WTC11 (cell line): Measurements from ENCODE around the gene IKBKE.

Source experiments
- FOXK1 ChIP-seq: sonication (generic); formaldehyde crosslinking; IDR thresholded peaks from 2 replicates; pipeline ENCODE4 v1.8.0; 2022; ENCODE audit warnings: mild to moderate bottlenecking, moderate library complexity, missing genetic modification reagents
- MYBL2 ChIP-seq: sonication (generic); formaldehyde crosslinking; IDR thresholded peaks from 2 replicates; pipeline ENCODE4 v1.8.1; 2023; ENCODE audit warnings: mild to moderate bottlenecking, moderate library complexity, missing genetic modification reagents
- NR1H2 ChIP-seq: sonication (generic); formaldehyde crosslinking; IDR thresholded peaks from 2 replicates; pipeline ENCODE4 v1.9.0; 2021; ENCODE audit warnings: mild to moderate bottlenecking, moderate library complexity, missing genetic modification reagents
- NR3C1 ChIP-seq: sonication (generic); formaldehyde crosslinking; conservative IDR thresholded peaks from 2 replicates; pipeline ENCODE4 v1.8.1; 2023; ENCODE audit warnings: low read depth, mild to moderate bottlenecking, missing genetic modification reagents
- SP1 ChIP-seq: sonication (generic); formaldehyde crosslinking; conservative IDR thresholded peaks from 2 replicates; pipeline ENCODE4 v1.8.1; 2022; ENCODE audit warnings: missing genetic modification reagents
- TCF7 ChIP-seq: sonication (generic); formaldehyde crosslinking; IDR thresholded peaks from 2 replicates; pipeline ENCODE4 v1.8.0; 2022; ENCODE audit warnings: mild to moderate bottlenecking, low read depth, missing genetic modification reagents, moderate library complexity
- TEAD4 ChIP-seq: sonication (generic); formaldehyde crosslinking; IDR thresholded peaks from 2 replicates; pipeline ENCODE4 v1.8.0; 2022; ENCODE audit warnings: mild to moderate bottlenecking, missing genetic modification reagents
- TF ChIP-seq, protein P1 (sequence below): fragments of 200-600 bp; IDR thresholded peaks from 2 replicates; pipeline ENCODE4 v1.8.0; 2022; ENCODE audit warnings: antibody characterized with exemption
- TF ChIP-seq, protein P2 (sequence below): sonication (generic); formaldehyde crosslinking; IDR thresholded peaks from 2 replicates; pipeline ENCODE4 v1.8.1; 2022; ENCODE audit warnings: low read depth, missing genetic modification reagents, borderline replicate concordance
- TF ChIP-seq, protein P3 (sequence below): sonication (generic); formaldehyde crosslinking; IDR thresholded peaks from 2 replicates; pipeline ENCODE4 v1.8.1; 2022; ENCODE audit warnings: mild to moderate bottlenecking, missing genetic modification reagents, moderate library complexity, borderline replicate concordance
- TF ChIP-seq, protein P4 (sequence below): sonication (generic); formaldehyde crosslinking; IDR thresholded peaks from 2 replicates; pipeline ENCODE4 v1.8.1; 2023; ENCODE audit warnings: mild to moderate bottlenecking, missing genetic modification reagents, borderline replicate concordance
- TF ChIP-seq, protein P5 (sequence below): sonication (generic); formaldehyde crosslinking; conservative IDR thresholded peaks from 2 replicates; pipeline ENCODE4 v1.8.1; 2023; ENCODE audit warnings: mild to moderate bottlenecking, low read depth, missing genetic modification reagents, moderate library complexity
- TF ChIP-seq, protein P6 (sequence below): fragments of 250-450 bp; sonication (Bioruptor Pico); IDR thresholded peaks from 2 replicates; pipeline ENCODE4 v1.9.0; 2021; ENCODE audit warnings: moderate library complexity, mild to moderate bottlenecking, inconsistent platforms, borderline replicate concordance

DNA sequence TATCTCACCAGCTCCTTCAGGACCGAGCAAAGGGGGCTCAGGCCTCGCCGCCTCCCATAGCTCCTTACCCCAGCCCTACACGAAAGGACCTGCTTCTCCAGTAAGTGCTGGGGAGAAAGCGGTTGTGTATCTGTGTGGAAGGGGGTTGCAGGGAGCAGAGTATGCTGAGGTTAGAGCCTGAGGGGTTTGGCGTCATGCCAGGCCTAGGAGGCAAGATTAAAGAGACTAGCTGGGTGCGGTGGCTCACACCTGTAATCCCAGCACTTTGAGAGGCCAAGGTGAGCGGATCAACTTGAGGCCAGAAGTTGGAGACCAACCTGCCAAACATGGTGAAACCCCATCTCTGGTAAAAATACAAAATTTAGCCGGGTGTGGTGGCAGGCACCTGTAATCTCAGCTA lies 23.0 kb downstream of the IKBKE start:
- TF ChIP-seq SP1 (CRISPR knock-in tag) (no peak), TCF7 (CRISPR knock-in tag) (no peak), MYBL2 (no peak), FOXK1 (CRISPR knock-in tag) (no peak), NR3C1 (CRISPR knock-in tag) (no peak), TEAD4 (CRISPR knock-in tag) (no peak), NR1H2 (no peak)
- TF ChIP-seq, protein P1, sequence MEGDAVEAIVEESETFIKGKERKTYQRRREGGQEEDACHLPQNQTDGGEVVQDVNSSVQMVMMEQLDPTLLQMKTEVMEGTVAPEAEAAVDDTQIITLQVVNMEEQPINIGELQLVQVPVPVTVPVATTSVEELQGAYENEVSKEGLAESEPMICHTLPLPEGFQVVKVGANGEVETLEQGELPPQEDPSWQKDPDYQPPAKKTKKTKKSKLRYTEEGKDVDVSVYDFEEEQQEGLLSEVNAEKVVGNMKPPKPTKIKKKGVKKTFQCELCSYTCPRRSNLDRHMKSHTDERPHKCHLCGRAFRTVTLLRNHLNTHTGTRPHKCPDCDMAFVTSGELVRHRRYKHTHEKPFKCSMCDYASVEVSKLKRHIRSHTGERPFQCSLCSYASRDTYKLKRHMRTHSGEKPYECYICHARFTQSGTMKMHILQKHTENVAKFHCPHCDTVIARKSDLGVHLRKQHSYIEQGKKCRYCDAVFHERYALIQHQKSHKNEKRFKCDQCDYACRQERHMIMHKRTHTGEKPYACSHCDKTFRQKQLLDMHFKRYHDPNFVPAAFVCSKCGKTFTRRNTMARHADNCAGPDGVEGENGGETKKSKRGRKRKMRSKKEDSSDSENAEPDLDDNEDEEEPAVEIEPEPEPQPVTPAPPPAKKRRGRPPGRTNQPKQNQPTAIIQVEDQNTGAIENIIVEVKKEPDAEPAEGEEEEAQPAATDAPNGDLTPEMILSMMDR, result no peak
- TF ChIP-seq, protein P2, sequence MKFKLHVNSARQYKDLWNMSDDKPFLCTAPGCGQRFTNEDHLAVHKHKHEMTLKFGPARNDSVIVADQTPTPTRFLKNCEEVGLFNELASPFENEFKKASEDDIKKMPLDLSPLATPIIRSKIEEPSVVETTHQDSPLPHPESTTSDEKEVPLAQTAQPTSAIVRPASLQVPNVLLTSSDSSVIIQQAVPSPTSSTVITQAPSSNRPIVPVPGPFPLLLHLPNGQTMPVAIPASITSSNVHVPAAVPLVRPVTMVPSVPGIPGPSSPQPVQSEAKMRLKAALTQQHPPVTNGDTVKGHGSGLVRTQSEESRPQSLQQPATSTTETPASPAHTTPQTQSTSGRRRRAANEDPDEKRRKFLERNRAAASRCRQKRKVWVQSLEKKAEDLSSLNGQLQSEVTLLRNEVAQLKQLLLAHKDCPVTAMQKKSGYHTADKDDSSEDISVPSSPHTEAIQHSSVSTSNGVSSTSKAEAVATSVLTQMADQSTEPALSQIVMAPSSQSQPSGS (CRISPR knock-in tag), result no peak
- TF ChIP-seq, protein P3, sequence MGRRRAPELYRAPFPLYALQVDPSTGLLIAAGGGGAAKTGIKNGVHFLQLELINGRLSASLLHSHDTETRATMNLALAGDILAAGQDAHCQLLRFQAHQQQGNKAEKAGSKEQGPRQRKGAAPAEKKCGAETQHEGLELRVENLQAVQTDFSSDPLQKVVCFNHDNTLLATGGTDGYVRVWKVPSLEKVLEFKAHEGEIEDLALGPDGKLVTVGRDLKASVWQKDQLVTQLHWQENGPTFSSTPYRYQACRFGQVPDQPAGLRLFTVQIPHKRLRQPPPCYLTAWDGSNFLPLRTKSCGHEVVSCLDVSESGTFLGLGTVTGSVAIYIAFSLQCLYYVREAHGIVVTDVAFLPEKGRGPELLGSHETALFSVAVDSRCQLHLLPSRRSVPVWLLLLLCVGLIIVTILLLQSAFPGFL, result no peak
- TF ChIP-seq, protein P4, sequence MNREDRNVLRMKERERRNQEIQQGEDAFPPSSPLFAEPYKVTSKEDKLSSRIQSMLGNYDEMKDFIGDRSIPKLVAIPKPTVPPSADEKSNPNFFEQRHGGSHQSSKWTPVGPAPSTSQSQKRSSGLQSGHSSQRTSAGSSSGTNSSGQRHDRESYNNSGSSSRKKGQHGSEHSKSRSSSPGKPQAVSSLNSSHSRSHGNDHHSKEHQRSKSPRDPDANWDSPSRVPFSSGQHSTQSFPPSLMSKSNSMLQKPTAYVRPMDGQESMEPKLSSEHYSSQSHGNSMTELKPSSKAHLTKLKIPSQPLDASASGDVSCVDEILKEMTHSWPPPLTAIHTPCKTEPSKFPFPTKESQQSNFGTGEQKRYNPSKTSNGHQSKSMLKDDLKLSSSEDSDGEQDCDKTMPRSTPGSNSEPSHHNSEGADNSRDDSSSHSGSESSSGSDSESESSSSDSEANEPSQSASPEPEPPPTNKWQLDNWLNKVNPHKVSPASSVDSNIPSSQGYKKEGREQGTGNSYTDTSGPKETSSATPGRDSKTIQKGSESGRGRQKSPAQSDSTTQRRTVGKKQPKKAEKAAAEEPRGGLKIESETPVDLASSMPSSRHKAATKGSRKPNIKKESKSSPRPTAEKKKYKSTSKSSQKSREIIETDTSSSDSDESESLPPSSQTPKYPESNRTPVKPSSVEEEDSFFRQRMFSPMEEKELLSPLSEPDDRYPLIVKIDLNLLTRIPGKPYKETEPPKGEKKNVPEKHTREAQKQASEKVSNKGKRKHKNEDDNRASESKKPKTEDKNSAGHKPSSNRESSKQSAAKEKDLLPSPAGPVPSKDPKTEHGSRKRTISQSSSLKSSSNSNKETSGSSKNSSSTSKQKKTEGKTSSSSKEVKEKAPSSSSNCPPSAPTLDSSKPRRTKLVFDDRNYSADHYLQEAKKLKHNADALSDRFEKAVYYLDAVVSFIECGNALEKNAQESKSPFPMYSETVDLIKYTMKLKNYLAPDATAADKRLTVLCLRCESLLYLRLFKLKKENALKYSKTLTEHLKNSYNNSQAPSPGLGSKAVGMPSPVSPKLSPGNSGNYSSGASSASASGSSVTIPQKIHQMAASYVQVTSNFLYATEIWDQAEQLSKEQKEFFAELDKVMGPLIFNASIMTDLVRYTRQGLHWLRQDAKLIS (CRISPR knock-in tag), result no peak
- TF ChIP-seq, protein P5, sequence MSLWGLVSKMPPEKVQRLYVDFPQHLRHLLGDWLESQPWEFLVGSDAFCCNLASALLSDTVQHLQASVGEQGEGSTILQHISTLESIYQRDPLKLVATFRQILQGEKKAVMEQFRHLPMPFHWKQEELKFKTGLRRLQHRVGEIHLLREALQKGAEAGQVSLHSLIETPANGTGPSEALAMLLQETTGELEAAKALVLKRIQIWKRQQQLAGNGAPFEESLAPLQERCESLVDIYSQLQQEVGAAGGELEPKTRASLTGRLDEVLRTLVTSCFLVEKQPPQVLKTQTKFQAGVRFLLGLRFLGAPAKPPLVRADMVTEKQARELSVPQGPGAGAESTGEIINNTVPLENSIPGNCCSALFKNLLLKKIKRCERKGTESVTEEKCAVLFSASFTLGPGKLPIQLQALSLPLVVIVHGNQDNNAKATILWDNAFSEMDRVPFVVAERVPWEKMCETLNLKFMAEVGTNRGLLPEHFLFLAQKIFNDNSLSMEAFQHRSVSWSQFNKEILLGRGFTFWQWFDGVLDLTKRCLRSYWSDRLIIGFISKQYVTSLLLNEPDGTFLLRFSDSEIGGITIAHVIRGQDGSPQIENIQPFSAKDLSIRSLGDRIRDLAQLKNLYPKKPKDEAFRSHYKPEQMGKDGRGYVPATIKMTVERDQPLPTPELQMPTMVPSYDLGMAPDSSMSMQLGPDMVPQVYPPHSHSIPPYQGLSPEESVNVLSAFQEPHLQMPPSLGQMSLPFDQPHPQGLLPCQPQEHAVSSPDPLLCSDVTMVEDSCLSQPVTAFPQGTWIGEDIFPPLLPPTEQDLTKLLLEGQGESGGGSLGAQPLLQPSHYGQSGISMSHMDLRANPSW (CRISPR knock-in tag), result no peak
- TF ChIP-seq, protein P6, sequence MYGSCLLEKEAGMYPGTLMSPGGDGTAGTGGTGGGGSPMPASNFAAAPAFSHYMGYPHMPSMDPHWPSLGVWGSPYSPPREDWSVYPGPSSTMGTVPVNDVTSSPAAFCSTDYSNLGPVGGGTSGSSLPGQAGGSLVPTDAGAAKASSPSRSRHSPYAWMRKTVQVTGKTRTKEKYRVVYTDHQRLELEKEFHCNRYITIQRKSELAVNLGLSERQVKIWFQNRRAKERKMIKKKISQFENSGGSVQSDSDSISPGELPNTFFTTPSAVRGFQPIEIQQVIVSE (CRISPR knock-in tag), result no peak
